GM13977 (cell line): ENCODE data around the gene CMC2.

ENCODE experiments used
- DNase-seq: peaks from one replicate; pipeline ENCODE4 v3.0.0; 2012; ENCODE audit warnings: low spot score
- CTCF ChIP-seq: IDR thresholded peaks from 2 replicates; pipeline ENCODE4 v1.5.1; 2012; ENCODE audit warnings: mild to moderate bottlenecking, control low read depth; ENCODE audit not compliant: insufficient read depth; ENCODE audit errors: extremely low read depth, missing control alignments
- in situ Hi-C: fragments of 300-500 bp; cut with MboI; formaldehyde crosslinking; loops from one replicate; pipeline ENCODE4 v1.12.0; 2022; ENCODE audit warnings: low sequenced_read_pairs, low pct_unique_long_range_greater_than_20kb, mixed read lengths, inconsistent platforms; ENCODE audit not compliant: unreplicated experiment

CMC2 gene

GRCh38 chr16:81036751-81037350, 30.2 kb upstream of the CMC2 start:
- in situ Hi-C loops, result no loop called here
- no peak for TF ChIP-seq CTCF
- peak; percentile 23 for DNase-seq

- in situ Hi-C loops, result no loop called here
- peak; percentile 73 for DNase-seq
- peak; percentile 21 for TF ChIP-seq CTCF
Measured at GRCh38 chr16:81035975-81036750, 29.5 kb upstream of the CMC2 start.

GRCh38 chr16:81035398-81035974, 28.8 kb upstream of the CMC2 start, which contains the start of gene ATMIN:
ATMIN (plus strand) TSS chr16:81035842; CDS start chr16:81035871, 29 bp downstream.
- in situ Hi-C loops, result no loop called here
- peak; percentile 100 for TF ChIP-seq CTCF
- peak; percentile 98 for DNase-seq

GRCh38 chr16:81029930-81030604, 23.4 kb upstream of the CMC2 start:
- DNase-seq, result no peak
- in situ Hi-C loops, result no loop called here
- no peak for TF ChIP-seq CTCF

- no peak for DNase-seq
- TF ChIP-seq CTCF, result no peak
- in situ Hi-C loops, result no loop called here
Measured at GRCh38 chr16:81026429-81026828, 19.7 kb upstream of the CMC2 start.

GRCh38 chr16:81018496-81018895, 11.8 kb upstream of the CMC2 start:
- TF ChIP-seq CTCF, result no peak
- in situ Hi-C loops, result no loop called here
- no peak for DNase-seq
